Stomach (tissue), 4 donors: ENCODE data around the gene B3GNT3.
A peak's percentile ranks its signal among the peaks of the same experiment; 100 is the strongest.

Source experiments
- CTCF ChIP-seq, 7 experiments: fragments of 450-650 bp in 4 of 7; fragments of 200-600 bp in 3 of 7; sonication (generic) in 3 of 7; IDR thresholded peaks; one replicate each; pipeline ENCODE4 v1.5.1; 2016 to 2019; ENCODE audit warnings: antibody characterized with exemption in 7 of 7, control low read depth in 2 of 7, mild to moderate bottlenecking in 1 of 7
- EP300 ChIP-seq: sonication (generic); formaldehyde crosslinking; IDR thresholded peaks from one replicate; pipeline ENCODE4 v1.6.1; 2017; ENCODE audit warnings: antibody characterized with exemption
- POLR2A ChIP-seq, 4 donors: fragments of 450-650 bp; IDR thresholded peaks; one replicate each; pipeline ENCODE4 v1.6.1; 2016; ENCODE audit warnings: antibody characterized with exemption in 4 of 4, control low read depth in 2 of 4, mild to moderate bottlenecking in 1 of 4, moderate library complexity in 1 of 4
- POLR2AphosphoS5 ChIP-seq, 3 donors: sonication (generic); formaldehyde crosslinking; IDR thresholded peaks; one replicate each; pipeline ENCODE4 v1.6.1; 2016; ENCODE audit warnings: antibody characterized with exemption in 3 of 3

- peak in 5 of 7 experiments; percentile 68 to 81 (median 70) for TF ChIP-seq CTCF (IDR thresholded peaks at IDR 0.05)
- TF ChIP-seq POLR2A (IDR thresholded peaks at IDR 0.05), result no peak
- no peak for TF ChIP-seq EP300
- TF ChIP-seq POLR2AphosphoS5 (IDR thresholded peaks at IDR 0.05), result peak in 1 of 3 donors; percentile 60
Observed at GRCh38 chr19:17766543-17767131, 28.3 kb upstream of the B3GNT3 start.
